ENCODE measurements around the gene CDCP1. TPM values are rescaled to one million over a fixed set of nuclear protein-coding genes. Genes with fewer than 3 reads are reported as not detected.

The CDCP1 gene
- total and polyA plus RNA-seq, 2 donors (not counting 1 experiment from before 2014, with no cell fraction given) = not detected

DNA sequence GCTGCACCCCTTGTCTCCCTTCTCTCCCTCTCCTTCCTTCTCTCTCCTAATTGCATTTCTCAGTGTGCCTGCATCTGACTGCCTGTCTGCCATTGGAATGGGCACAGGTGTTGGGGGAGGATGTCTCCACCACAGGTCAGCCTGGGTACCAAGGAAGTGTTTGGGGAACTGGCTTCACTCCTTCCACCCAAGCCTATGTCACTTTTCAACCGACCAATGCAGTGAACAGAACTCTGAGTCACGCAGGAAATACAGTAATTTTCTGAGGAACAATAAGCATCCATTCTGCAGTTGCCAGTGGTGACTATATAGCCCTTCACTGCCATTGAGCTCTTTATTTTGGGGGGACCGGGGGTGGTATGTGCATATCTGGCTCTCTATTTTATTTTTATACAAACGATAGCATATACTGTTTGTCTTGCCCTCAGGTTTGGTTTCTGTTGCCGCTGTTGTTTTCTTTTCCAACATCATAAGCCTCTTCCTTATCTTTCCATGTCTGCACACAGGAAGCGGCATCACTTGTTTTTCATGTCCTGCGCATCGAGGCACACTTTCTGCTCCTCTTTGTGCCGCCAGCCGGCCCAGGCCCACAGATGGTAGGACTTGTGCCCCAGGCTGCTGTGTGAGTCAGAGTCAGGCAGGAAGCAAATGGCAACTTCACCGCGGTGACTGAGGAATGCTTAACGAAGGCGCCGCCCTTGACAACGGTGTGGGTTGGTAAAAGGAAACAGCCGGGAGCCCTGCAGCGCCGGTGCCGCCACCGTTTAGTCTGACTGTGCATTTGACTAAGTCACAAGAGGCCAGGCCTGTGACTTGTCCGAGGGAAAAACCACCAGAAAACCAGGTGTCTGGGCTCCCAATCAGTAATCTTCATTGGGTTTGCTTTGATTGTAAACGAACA is 21.1 kb upstream of the CDCP1 start:
- H3K9me3 ChIP-seq (ENCODE audit: control extremely low read depth in 1 of 3, control insufficient read depth in 2 of 3, insufficient read depth in 1 of 3, low read length in 2 of 3) = peaks cover 0 to 7% (median 0%) of the 10 kb centered on the region in 3 donors
- no peaks in the 10 kb centered on the region for H4K20me1 ChIP-seq (ENCODE audit: control insufficient read depth, insufficient read depth, low read length, poor library complexity, severe bottlenecking)
- H3K27ac ChIP-seq (ENCODE audit: low read length in 2 of 2) = no peak overlapping the region
- H3K36me3 ChIP-seq (replicated peaks in 1 of 2; ENCODE audit: control extremely low read depth in 1 of 2, control insufficient read depth in 1 of 2, extremely low read depth in 1 of 2, insufficient read depth in 2 of 2, low read length in 1 of 2) = no peaks in the 10 kb centered on the region
- intact Hi-C loops (cut with micrococcal nuclease) = no loop called here
- H3K9me3 Mint-ChIP-seq (ENCODE audit: insufficient read depth) = no peaks in the 10 kb centered on the region
- H3K4me3 Mint-ChIP-seq = no peak overlapping the region
- TF ChIP-seq, protein P1, sequence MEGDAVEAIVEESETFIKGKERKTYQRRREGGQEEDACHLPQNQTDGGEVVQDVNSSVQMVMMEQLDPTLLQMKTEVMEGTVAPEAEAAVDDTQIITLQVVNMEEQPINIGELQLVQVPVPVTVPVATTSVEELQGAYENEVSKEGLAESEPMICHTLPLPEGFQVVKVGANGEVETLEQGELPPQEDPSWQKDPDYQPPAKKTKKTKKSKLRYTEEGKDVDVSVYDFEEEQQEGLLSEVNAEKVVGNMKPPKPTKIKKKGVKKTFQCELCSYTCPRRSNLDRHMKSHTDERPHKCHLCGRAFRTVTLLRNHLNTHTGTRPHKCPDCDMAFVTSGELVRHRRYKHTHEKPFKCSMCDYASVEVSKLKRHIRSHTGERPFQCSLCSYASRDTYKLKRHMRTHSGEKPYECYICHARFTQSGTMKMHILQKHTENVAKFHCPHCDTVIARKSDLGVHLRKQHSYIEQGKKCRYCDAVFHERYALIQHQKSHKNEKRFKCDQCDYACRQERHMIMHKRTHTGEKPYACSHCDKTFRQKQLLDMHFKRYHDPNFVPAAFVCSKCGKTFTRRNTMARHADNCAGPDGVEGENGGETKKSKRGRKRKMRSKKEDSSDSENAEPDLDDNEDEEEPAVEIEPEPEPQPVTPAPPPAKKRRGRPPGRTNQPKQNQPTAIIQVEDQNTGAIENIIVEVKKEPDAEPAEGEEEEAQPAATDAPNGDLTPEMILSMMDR (IDR thresholded peaks at IDR 0.05) = no peak
- TF ChIP-seq EZH2 (IDR thresholded peaks at IDR 0.05; ENCODE audit: borderline replicate concordance, insufficient read depth, low read depth, low read length, poor library complexity, severe bottlenecking) = no peak
- ATAC-seq (ENCODE audit: low read depth) (peak; percentile 47), DNase-seq (peak; percentile 28)
- peak overlapping the region; percentile 55 for H2AFZ ChIP-seq (ENCODE audit: insufficient read depth, low read depth, low read length, poor library complexity, severe bottlenecking)
- CTCF ChIA-PET = no interaction called here
- WGBS (ENCODE audit: insufficient coverage) = 13% methylated on average over 20 of the region's 23 CpGs
- no peak overlapping the region for H3K27ac Mint-ChIP-seq
- H3K27me3 Mint-ChIP-seq = peaks cover 26% of the 10 kb centered on the region
- H3K4me1 ChIP-seq (ENCODE audit: control insufficient read depth in 2 of 2, insufficient read depth in 2 of 2, low read length in 2 of 2) = peaks cover 7 to 15% of the 10 kb centered on the region in 2 donors
- H3K79me2 ChIP-seq (ENCODE audit: control insufficient read depth, insufficient read depth, low read length) = no peaks in the 10 kb centered on the region
- no peak overlapping the region for H3K4me3 ChIP-seq (ENCODE audit: control extremely low read depth in 1 of 5, extremely low read depth in 1 of 5, insufficient read depth in 1 of 5, low read depth in 2 of 5, low read length in 4 of 5)
- peaks cover 0 to 8% (median 0%) of the 10 kb centered on the region in 4 experiments for H3K27me3 ChIP-seq (replicated peaks in 1 of 4; ENCODE audit: control extremely low read depth in 1 of 4, control insufficient read depth in 3 of 4, insufficient read depth in 4 of 4, low read length in 3 of 4)
- no peak overlapping the region for H3K9ac ChIP-seq (ENCODE audit: low read length)
- peak overlapping the region; percentile 55 for H3K4me2 ChIP-seq (replicated peaks; ENCODE audit: low read depth, low read length, poor library complexity, severe bottlenecking)
- H3K4me1 Mint-ChIP-seq = peaks cover 18% of the 10 kb centered on the region
- POLR2A ChIA-PET = no interaction called here

DNA sequence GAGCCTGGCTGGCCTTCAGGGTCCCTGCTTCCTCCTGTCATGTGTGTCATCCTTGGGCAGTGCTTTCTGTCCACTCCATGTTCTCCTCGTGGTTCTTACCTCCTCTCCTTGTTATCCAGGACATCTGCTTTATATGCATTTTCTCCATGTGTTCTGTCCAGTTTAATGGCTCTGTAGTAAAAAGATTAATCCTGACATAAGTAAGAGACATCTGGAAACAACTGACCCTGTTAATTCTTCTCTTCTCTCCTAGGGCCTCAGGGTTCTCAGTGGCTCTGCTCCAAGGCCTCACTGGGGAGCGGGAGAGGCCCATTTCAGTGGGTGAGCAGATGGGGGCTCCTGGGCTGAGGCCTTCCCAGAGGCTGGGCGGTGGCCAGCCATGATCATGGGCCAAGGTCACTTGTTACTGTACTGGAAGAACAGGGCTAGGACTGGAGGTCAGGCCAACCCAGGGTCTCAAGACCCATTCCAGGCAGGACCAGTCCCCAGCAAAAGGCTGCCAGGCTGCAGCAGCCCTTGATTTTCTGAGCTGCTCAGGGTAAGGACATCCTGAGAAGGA is 20.2 kb upstream of the CDCP1 start:
- ChIA-PET CTCF (no interaction called here), POLR2A (no interaction called here)
- 90% methylated on average over 3 of the region's 3 CpGs for WGBS (ENCODE audit: insufficient coverage)
- H3K27ac ChIP-seq (ENCODE audit: low read length in 2 of 2) = no peak overlapping the region
- H4K20me1 ChIP-seq (ENCODE audit: control insufficient read depth, insufficient read depth, low read length, poor library complexity, severe bottlenecking) = no peaks in the 10 kb centered on the region
- intact Hi-C loops (cut with micrococcal nuclease) = no loop called here
- H3K9ac ChIP-seq (ENCODE audit: low read length) = no peak overlapping the region
- no peak for ATAC-seq (ENCODE audit: low read depth)
- Mint-ChIP-seq H3K27me3 (peaks cover 24% of the 10 kb centered on the region), H3K4me1 (peaks cover 18% of the 10 kb centered on the region), H3K27ac (no peak overlapping the region), H3K4me3 (no peak overlapping the region), H3K9me3 (ENCODE audit: insufficient read depth) (no peaks in the 10 kb centered on the region)
- H3K36me3 ChIP-seq (replicated peaks in 1 of 2; ENCODE audit: control extremely low read depth in 1 of 2, control insufficient read depth in 1 of 2, extremely low read depth in 1 of 2, insufficient read depth in 2 of 2, low read length in 1 of 2) = no peaks in the 10 kb centered on the region
- H3K4me1 ChIP-seq (ENCODE audit: control insufficient read depth in 2 of 2, insufficient read depth in 2 of 2, low read length in 2 of 2) = peaks cover 7 to 15% of the 10 kb centered on the region in 2 donors
- DNase-seq = no peak
- no peak for TF ChIP-seq EZH2 (IDR thresholded peaks at IDR 0.05; ENCODE audit: borderline replicate concordance, insufficient read depth, low read depth, low read length, poor library complexity, severe bottlenecking)
- TF ChIP-seq, protein P1 (IDR thresholded peaks at IDR 0.05) = no peak
- peaks cover 0 to 7% (median 0%) of the 10 kb centered on the region in 3 donors for H3K9me3 ChIP-seq (ENCODE audit: control extremely low read depth in 1 of 3, control insufficient read depth in 2 of 3, insufficient read depth in 1 of 3, low read length in 2 of 3)
- no peak overlapping the region for H3K4me3 ChIP-seq (ENCODE audit: control extremely low read depth in 1 of 5, extremely low read depth in 1 of 5, insufficient read depth in 1 of 5, low read depth in 2 of 5, low read length in 4 of 5)
- no peak overlapping the region for H3K4me2 ChIP-seq (replicated peaks; ENCODE audit: low read depth, low read length, poor library complexity, severe bottlenecking)
- peaks cover 0 to 8% (median 0%) of the 10 kb centered on the region in 4 experiments for H3K27me3 ChIP-seq (replicated peaks in 1 of 4; ENCODE audit: control extremely low read depth in 1 of 4, control insufficient read depth in 3 of 4, insufficient read depth in 4 of 4, low read length in 3 of 4)
- no peak overlapping the region for H2AFZ ChIP-seq (ENCODE audit: insufficient read depth, low read depth, low read length, poor library complexity, severe bottlenecking)
- H3K79me2 ChIP-seq (ENCODE audit: control insufficient read depth, insufficient read depth, low read length) = no peaks in the 10 kb centered on the region
